Pulmonary artery endothelial cell (primary cell): ENCODE measurements around the gene MARCHF10. TPM values are rescaled to one million over a fixed set of nuclear protein-coding genes. Genes with fewer than 3 reads are reported as not detected.

Source experiments
- DNase-seq: peaks from one replicate; pipeline ENCODE4 v3.0.0-alpha.2; 2011; ENCODE audit warnings: low read depth, low spot score
- total RNA-seq: library from RNA; depleted of rRNA; stranded (reverse); fragments of >200 nt; gene quantifications from 2 replicates; pipeline ENCODE4 v1.2.3, GENCODE V29; 2014

MARCHF10 gene
- total RNA-seq, 1 donor from 2014 or later: not detected

DNA sequence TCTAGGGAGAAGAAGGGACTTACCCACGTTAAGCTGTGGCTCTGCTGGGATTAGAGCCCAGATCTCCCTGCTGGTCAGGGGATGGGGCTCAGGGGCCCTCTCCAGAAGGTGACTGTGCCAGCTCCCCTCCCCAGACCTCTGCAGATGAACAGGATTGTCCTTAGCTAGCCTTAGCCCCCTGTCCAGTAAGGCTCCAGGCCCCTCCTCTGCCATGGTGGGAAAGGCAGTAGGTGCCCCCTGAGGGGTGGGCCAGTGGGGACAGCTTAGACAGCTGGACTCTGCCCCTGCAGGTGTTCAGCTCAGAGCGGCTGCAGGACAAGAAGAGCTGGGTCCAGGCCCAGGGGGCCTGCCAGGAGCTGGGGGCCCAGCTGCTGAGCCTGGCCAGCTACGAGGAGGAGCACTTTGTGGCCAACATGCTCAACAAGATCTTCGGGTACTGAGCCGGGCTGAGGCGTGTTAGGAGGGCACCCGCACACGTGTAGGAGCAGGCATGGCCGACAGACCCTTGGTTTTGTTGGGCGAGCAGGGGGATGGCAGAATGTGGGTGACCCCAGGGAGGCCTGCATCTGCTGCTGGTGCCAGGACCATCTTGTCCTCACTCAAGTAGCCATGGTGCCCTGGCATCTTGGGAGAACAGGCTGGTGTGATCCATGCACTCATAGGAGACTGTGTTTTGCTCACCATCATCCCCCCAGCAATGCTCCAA is 129.7 kb downstream of the MARCHF10 start:
- no peak for DNase-seq

DNA sequence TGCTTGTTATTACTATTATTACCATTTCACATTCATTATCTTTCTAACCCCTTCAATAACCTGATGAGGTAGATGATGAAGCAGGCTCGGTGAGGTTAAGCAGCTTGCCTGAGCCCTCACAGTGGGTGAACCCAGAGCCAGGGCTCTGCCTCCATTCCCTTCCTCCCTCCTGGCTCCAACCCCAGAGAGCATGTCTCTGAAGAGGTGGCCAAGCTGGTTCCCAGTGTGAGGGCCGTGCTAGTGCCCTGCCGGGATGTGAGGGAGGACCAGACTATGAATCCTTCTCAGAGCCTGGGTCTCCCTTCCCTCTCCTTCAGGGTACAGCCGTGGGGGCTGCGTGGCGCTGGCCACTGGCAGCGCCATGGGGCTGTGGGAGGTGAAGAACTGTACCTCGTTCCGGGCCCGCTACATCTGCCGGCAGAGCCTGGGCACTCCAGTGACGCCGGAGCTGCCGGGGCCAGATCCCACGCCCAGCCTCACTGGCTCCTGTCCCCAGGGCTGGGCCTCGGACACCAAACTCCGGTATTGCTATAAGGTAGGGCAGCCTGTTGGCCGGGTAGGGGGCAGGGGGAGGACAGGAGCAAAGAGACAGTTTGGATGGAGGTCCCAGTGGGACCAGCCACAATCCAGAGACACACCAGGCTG is 131.0 kb downstream of the MARCHF10 start:
- no peak for DNase-seq

DNA sequence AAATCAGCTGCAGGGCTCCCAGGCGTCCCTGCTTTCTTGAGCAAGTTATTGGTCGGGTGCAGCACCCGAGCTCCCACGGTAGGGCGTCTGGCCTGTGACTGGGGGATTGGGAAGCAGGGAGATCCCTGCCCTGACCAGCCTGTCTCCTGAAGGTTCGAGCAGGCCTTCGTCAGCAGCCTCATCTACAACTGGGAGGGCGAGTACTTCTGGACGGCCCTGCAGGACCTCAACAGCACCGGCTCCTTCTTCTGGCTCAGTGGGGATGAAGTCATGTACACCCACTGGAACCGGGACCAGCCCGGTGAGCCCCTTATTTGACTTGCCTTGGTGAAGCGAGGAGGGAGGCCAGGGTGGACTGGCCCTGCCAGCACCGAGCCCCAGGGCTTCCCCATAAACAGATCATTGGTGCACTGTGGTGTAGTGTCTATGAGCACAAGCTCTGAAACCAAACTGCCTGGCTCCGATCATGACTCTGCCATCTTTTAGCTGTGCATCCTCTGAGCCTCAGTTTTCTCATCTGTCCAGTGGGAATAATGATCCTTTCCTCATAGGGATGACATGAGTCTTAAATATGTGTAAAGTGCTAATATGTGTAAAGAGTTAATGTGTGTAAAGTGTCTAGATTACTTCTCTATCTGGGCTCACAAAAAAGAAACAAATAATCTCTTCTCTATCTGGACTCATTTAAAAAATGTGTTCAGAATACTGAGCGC is 131.7 kb downstream of the MARCHF10 start:
- DNase-seq: no peak

DNA sequence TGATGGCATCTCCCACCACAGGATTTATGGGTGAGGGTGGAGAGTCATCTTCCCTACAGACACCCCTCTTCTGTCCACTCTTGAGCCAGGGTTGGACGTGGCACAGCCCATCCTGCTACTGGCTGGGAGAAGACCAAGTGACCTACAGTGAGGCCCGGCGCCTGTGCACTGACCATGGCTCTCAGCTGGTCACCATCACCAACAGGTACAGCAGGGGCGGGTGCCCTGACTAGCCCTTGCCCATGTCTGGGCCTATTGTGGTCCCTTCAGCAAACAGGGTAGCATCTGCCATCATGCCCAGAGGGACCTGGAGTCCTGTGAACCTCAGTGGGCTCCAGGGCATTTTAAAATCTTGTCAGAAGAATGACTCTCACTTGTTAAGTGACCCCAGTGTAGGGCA is 132.4 kb downstream of the MARCHF10 start:
- DNase-seq: no peak

DNA sequence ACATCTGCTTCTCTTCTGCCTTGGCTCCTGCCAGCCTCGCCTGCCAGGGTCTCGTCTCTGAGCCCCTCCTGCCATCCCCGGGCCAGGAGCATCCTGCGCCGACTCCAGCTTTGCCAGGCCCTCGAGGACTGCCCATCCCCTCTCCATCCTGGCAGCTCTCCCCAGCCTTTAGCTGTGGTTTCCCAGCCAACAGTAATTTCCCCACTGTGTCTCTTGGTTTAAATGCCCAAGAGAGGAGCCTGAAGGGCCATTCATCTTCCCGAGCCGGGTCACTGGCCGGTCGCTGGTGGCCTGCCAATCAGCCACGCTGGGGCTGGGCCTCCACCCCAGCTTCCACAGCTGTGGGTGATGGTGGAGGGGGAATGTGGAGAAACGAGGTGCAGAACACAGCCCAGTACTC is 132.9 kb downstream of the MARCHF10 start:
- no peak for DNase-seq

DNA sequence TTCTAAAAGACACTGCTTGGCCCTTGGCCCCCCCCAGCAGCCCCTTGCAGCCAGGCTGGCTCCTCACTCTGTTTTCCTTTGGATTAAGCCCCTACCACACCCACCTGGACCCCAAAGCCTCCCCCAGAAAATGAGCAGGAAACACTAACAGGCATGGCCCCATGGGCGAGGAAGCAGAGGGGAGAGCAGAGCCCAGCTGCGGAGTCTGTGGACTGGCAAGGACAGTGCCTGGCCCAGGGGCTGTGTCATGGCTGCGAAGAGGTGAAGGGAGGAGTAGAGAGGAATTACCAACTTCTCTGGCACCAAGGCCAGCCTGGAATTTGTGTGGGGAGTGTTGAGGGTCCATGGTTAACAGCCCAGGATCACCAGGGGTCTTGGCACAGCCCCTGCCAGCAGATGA is 133.3 kb downstream of the MARCHF10 start:
- no peak for DNase-seq

DNA sequence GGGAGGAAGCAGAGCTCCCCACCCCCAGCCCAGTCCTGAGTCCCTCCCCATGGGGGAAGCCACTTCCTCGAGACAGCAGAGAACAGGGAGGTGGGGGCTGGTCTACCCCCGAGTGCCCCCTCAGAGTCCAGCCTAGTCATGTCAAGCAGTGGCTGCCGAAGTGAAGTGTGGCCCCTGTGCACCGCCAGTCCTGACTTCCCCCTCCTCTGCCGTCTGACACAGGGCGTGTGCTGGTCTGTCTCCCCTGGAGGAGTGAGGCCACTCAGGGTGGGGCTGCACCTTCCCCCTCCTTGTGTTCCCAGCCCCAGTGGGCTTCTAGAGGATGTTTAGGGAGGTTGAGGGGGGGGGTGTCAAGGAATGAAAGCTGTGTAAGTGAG is 133.8 kb downstream of the MARCHF10 start:
- no peak for DNase-seq

DNA sequence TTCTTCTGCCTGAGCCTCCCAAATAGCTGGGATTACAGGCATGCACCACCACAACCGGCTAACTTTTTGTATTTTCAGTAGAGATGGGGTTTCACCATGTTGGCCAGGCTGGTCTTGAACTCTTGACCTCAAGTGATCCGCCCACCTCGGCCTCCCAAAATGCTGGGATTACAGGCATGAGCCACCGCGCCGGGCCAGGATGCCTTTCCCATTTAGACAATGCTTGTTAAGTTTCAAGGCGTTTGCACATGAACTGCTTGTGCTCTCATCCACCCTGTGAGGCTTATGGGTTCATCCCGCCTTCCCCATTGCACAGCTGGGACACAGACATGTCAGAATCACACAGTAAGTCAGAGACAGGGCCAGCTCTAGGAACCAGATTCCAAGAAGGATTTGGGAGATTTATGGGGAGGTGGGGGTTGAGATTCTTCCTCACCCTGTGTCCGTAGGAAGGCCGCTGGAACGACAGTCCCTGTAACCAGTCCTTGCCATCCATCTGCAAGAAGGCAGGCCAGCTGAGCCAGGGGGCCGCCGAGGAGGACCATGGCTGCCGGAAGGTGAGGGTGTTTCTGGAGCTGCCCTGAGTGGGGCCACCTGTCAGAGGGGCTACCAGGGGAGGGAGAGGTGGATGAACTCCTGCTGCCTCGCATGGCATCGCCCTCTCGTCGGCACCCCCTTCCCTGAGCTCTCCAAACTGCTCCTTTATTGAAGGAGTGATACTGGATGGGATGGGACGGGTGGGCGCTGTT is 134.3 kb downstream of the MARCHF10 start:
- DNase-seq: no peak

DNA sequence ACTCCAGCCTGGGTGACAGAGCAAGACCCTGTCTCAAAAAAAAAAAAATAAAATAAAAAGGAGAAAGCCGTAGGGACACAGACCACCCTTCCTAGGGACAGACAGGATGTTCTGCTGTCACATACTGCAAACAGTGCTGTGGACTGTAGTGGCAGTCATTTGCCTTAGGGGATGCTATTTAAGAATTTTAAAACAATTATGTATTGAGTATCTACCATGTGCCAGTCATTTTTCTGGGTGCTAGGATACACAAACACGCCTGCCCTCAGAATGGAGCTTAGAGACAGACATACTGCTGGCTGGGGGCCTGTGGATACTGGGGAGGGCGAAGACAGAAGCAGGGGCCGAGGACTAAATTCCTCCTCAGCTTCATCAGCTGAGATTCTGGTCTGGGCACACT is 135.2 kb downstream of the MARCHF10 start:
- no peak for DNase-seq

DNA sequence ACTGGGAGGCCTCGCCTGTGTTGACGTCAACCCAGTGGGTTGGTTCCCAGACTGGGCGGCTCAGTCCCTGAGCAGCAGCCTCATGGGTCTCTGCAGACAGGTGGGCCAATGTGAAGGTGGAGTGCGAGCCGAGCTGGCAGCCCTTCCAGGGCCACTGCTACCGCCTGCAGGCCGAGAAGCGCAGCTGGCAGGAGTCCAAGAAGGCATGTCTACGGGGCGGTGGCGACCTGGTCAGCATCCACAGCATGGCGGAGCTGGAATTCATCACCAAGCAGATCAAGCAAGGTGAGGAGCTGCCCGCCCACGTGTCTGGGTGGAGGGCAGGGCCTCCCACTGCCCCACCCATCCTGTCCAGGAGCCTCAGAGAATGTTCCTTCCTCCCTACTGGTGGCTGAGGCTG is 136.6 kb downstream of the MARCHF10 start:
- DNase-seq: no peak

DNA sequence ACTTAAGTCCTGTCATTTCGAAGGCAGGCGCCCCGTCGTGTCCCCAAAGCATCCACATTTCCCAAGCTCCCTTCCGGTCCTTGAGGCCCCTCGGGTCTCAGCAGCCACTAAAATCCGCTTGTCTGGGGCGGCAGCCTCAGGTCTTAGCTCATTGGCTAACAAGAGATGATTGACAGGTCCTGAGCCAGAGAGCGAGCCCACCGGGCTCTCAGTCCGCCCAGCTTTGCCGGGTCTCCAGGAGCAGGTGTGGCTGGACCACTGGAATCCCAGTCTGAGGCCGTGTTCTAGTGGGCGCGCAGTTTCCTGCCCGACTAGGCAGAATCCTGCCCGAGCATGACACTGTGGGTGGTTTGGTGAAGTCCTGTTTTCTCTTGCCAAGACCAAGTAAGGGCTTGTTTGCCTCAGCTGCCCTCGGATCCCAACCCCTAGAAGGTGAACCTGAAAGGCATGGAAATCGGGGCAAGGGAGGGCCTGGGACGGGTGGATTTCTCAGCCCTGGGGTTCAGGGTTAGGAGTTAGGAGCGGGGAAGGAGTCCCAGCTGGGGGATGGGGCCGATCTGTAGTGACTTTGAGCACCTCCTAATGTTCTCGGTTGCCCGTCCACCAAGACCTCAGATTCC is 137.8 kb downstream of the MARCHF10 start:
- DNase-seq: no peak

DNA sequence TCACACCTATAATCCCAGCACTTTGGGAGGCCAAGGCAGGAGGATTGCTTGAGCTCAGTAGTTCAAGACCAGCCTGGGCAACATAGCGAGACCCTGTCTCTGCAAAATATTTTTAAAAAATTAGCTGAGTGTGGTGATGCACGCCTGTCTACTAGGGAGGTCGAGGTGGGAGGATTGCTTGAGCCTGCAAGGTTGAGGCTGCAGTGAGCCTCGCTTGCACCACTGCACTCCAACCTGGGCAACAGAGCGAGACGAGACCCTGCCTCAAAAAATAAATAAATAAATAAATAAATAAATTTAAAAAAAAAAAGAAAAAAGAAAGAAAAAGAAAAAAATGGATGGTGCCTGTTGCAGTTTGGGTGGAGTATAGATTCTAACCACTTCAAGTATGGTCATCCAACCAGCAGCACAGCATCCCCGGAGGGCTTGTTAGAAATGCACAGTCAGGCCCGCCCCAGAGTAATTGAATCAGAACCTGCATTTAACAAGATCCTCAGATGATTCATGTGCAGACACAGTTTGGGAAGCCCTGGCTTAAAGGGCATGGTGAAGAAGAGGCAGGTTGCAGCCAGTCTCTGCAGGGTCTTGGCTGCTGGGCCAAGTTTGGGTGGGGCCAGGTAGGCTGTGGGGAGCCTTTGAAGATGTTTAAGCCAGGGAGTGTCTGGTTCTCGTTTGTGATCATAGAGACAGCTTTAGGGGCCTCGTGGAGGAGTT is 139.9 kb downstream of the MARCHF10 start:
- DNase-seq: no peak

DNA sequence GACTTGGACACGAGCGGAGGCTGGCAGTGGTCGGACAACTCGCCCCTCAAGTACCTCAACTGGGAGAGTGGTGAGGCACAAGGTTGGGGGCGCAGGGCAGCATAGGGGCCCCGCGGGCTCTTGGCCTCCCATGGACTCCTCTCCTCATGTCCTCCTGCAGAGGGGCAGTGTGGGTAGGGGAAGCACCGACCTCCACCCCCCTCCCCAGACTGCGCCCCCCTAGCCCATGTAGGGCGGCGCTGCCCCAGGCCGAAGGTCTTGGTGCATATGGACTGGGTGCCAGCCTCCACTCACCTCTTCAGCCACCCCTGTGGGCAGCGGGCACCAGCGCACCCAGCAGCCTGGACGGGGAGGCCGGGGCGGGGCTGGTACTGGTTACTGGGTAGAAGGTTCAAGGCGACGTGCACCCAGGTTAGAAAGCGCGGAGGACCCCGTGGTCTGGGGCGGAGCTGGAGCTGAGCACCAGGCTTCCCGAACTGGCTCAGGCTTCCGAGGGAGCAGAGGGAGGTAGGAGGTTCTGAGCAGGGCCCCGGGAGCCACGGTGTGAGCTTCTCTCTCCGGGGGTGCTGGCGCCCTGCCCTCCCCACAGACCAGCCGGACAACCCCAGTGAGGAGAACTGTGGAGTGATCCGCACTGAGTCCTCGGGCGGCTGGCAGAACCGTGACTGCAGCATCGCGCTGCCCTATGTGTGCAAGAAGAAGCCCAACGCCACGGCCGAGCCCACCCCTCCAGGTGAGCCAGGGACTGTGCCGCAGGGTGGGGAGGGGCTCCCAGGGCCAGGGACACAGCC is 141.1 kb downstream of the MARCHF10 start:
- DNase-seq: no peak

DNA sequence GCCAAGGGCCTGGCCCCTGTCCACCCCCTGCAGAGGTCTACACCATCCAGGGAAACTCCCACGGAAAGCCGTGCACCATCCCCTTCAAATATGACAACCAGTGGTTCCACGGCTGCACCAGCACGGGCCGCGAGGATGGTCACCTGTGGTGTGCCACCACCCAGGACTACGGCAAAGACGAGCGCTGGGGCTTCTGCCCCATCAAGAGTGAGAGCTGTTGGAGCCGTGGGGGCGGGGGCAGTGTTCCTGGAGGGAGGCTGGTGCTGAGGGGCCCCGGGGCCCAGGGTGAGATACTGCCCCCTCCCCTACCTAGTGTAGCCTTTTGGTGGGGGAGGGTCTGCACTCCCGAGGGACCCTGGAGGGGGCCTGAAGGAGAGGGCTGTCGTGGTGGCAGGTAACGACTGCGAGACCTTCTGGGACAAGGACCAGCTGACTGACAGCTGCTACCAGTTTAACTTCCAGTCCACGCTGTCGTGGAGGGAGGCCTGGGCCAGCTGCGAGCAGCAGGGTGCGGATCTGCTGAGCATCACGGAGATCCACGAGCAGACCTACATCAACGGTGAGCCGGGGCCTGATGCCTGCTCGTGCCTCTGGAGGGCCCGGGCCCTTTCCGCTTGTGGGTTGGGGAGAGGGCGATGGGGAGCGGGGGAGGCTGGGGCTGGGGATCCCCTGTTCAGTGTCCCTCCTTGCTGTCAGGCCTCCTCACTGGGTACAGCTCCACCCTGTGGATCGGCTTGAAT is 141.9 kb downstream of the MARCHF10 start:
- no peak for DNase-seq

DNA sequence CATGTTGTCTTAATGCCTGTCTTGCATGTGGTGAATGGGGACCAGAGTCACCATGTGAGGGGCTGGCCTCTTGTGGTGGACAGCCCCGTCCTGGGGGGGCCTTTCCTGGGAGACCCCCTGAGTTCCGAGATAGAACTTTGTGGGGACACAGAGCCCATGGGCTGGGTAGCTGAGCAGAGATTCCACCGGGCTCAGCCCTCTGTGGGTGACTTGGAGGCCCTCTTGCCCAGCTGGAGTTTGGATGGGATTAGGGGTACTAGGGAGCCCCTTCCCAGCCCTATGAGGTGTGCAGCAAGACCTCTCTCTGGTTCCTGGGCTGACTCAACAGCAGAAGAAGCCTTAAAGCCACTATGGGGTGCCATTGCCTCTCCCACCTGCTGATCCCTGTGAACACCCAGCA is 142.5 kb downstream of the MARCHF10 start:
- no peak for DNase-seq

DNA sequence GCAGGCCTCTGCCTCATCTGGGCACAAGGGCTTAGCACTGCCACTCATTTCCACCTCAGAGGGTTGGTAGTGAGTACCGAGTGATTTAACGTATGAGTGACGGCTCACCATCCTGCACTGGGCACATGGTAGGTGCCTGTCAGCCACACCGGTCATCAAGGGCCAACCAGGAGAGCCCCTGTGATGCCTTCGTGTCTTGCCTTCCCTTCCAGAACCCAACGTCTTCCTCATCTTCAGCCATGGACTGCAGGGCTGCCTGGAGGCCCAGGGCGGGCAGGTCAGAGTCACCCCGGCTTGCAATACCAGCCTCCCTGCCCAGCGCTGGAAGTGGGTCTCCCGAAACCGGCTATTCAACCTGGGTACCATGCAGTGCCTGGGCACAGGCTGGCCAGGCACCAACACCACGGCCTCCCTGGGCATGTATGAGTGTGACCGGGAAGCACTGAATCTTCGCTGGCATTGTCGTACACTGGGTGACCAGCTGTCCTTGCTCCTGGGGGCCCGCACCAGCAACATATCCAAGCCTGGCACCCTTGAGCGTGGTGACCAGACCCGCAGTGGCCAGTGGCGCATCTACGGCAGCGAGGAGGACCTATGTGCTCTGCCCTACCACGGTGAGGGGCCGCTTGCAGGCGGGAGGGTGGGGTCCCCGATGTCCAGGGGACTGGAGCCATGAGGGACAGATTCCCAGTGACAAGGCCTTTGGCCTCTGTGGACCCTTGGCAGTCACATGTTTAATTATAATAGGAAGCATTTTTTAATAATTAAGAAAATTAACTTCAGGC is 143.6 kb downstream of the MARCHF10 start:
- DNase-seq: no peak

DNA sequence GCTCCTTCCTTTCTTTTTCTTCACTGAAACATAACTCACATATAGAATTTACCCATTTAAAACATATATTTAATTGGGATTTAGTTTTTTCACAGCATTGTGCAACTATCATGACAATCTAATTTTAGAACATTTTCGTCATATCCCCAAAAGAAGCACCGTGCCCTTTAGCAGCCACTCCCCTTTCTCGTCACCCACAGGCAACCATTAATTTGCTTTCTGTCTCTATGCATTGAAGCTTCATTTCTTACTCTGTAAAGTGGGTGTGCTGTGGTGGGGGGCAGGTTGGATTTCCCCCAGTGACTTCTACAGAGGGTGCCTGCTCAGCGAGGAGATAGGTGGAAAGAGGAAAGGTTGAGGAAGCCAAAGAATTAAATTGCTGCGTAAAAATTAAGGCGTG is 144.8 kb downstream of the MARCHF10 start:
- no peak for DNase-seq

DNA sequence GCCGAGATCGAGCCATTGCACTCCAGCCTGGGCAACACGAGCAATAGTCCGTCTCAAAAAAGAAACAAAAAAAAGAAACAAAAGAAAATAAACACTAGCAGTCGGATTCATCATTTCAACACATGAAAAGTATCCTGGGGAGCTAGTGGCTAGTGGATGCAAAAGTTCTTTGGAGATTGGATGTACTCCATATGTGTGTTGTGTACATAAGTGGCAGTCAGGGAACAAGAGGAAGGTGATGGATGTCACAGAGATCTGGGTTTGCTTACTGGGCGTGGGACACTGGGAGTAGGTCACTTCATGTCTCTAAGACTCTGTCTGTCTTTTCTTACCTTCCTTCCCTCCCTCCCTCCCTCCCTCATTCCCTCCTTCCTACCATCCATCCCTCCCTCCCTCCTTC is 145.3 kb downstream of the MARCHF10 start:
- no peak for DNase-seq

DNA sequence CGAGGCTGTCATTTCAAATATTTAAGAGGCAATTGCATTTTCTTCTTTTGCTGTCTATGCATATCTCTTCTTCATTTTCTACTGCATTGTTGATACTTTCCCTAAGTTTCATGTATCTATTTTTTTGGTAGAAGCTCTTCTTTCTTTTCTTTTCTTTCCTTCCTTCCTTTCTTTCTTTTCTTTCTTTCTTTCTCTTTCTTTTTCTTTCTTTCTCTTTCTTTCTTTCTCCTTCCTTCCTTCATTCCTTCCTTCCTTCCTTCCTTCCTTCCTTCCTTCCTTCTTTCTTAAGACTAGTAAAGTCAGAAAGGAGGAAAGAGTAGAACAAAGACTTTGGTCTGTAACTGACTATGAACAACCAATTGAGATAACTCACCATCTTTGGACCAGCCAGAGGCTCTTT is 146.8 kb downstream of the MARCHF10 start:
- DNase-seq: no peak
